GM23248 (cell line): ENCODE data around the gene FXR2.

ENCODE experiments used
- EZH2 ChIP-seq: fragments of 200-600 bp; sonication (generic); IDR thresholded peaks from 2 replicates; pipeline ENCODE4 v1.6.1; 2018; ENCODE audit warnings: antibody characterized with exemption, mild to moderate bottlenecking; ENCODE audit not compliant: insufficient read depth, poor library complexity, severe bottlenecking
- EZH2phosphoT487 ChIP-seq: fragments of 200-600 bp; sonication (generic); IDR thresholded peaks from 2 replicates; pipeline ENCODE4 v1.6.1; 2018; ENCODE audit warnings: antibody characterized with exemption, moderate library complexity, mild to moderate bottlenecking, low read depth; ENCODE audit not compliant: insufficient read depth

DNA sequence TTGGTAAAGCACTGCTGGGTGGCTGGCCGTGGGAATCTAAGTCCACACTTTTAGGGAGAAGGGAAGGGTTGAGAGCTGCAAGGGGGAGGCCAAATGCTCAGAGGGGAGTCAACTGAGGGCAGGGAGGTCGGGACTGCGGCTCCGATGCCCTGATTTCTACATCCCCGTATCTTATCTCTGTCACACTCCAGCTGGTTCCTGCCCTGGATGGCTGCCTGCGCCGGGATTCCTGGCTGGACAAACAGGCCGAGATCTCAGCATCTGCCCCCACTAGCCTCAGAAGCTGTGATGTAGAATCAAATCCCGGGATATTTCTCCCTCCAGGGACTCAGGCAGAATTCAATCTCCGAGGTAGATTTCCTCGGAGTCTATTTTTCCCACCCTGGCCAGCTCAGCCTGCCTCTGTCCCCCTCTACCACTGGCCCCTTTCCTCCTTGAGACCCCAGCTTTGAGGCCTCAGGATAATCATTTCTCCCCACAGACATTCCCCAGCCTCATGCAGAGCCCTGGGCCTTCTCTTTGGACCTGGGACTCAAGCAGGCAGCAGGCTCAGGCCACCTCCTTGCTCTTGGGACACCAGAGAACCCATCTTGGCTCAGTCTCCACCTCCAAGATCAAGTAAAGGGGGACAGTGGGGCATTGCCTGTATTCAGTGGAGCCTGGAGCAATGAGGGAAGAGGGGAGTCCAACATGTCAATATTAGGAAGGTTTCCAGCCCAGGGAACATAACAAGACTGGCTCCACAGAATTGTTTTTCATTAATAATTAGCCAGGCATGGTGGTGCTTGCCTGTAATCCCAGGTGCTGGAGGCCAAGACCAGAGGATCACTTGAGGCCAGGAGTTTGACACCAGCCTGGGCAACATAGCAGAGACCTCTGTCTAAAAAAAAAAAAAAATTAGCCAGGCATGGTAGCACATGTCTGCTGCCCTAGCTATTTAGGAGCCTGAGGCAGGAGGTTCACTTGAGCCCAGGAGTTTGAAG lies 17.0 kb upstream of the FXR2 start:
- TF ChIP-seq EZH2 (no peak), EZH2phosphoT487 (no peak)
